NCI-H2171 (cell line): ENCODE data around the gene LRRTM4.

ENCODE experiments used
- DNase-seq: peaks from one replicate; lab custom pipeline; 2025; lab: John Stamatoyannopoulos, UW

The LRRTM4 gene

GRCh38 chr2:76985387-76986136 is 536.6 kb downstream of the LRRTM4 start:
- DNase-seq, result no peak

GRCh38 chr2:76984359-76984758 is 537.8 kb downstream of the LRRTM4 start:
- DNase-seq, result no peak

GRCh38 chr2:76980067-76980787 is 541.9 kb downstream of the LRRTM4 start:
- DNase-seq, result no peak

GRCh38 chr2:76977846-76978727 is 544.1 kb downstream of the LRRTM4 start:
- DNase-seq, result no peak

GRCh38 chr2:76975752-76976151 is 546.4 kb downstream of the LRRTM4 start:
- DNase-seq, result no peak

GRCh38 chr2:76973610-76974009 is 548.6 kb downstream of the LRRTM4 start:
- DNase-seq, result no peak

GRCh38 chr2:76965772-76966171 is 556.4 kb downstream of the LRRTM4 start:
- DNase-seq, result no peak

GRCh38 chr2:76958749-76959148 is 563.4 kb downstream of the LRRTM4 start:
- DNase-seq, result no peak

- peak; percentile 18 for DNase-seq
Measured at GRCh38 chr2:76953733-76954347, 568.3 kb downstream of the LRRTM4 start.

GRCh38 chr2:76946631-76947145 is 575.5 kb downstream of the LRRTM4 start:
- no peak for DNase-seq

GRCh38 chr2:76940559-76940958 is 581.6 kb downstream of the LRRTM4 start:
- no peak for DNase-seq

GRCh38 chr2:76938153-76938552 is 584.0 kb downstream of the LRRTM4 start:
- DNase-seq, result no peak

- DNase-seq, result no peak
Measured at GRCh38 chr2:76932550-76932949, 589.6 kb downstream of the LRRTM4 start.

GRCh38 chr2:76930056-76930744 is 592.0 kb downstream of the LRRTM4 start:
- DNase-seq, result peak; percentile 54

- DNase-seq, result no peak
Measured at GRCh38 chr2:76928026-76928425, 594.1 kb downstream of the LRRTM4 start.

GRCh38 chr2:76921006-76921405 is 601.2 kb downstream of the LRRTM4 start:
- DNase-seq, result no peak

- peak; percentile 25 for DNase-seq
Measured at GRCh38 chr2:76895469-76895868, 626.7 kb downstream of the LRRTM4 start.

GRCh38 chr2:76870581-76870980 is 651.6 kb downstream of the LRRTM4 start:
- DNase-seq, result no peak

GRCh38 chr2:76870011-76870410 is 652.2 kb downstream of the LRRTM4 start:
- DNase-seq, result no peak

- DNase-seq, result no peak
Measured at GRCh38 chr2:76867854-76868253, 654.3 kb downstream of the LRRTM4 start.

- no peak for DNase-seq
Measured at GRCh38 chr2:76866464-76866863, 655.7 kb downstream of the LRRTM4 start.
